K562 (cell line): ENCODE data around the gene EPHB2. TPM values are rescaled to one million over a fixed set of nuclear protein-coding genes. Genes with fewer than 3 reads are reported as not detected.

ENCODE experiments used
- ATAC-seq: fragments of 200-7000 bp; cut with Tn5 transposase; 3 replicates; pipeline ENCODE4 v1.9.1; 2020; ENCODE audit warnings: moderate library complexity
- BruUV-seq: library from RNA; stranded (reverse); fragments of 400-500 nt; replicated peaks from 2 replicates; lab custom pipeline; 2021; lab: Mats Ljungman, UMichigan
- CTCF ChIA-PET: fragments of 300-600 bp; formaldehyde crosslinking; extraction: SDS; loops from one replicate; lab custom pipeline; 2021; ENCODE audit warnings: low intra/inter-chr PET ratio; lab: Yijun Ruan, JAX
- POLR2A ChIA-PET: fragments of 300-600, 350-650 bp; sonication (Branson Sonifier 250); formaldehyde crosslinking; extraction: SDS; loops from one replicate; lab custom pipeline; 2021; ENCODE audit warnings: antibody characterized with exemption, inconsistent platforms; lab: Yijun Ruan, JAX
- DNase-seq, 4 experiments: peaks; one replicate each; pipeline versions ENCODE4 v3.0.0 to v3.0.0-alpha.2; 2011 to 2018; ENCODE audit warnings: low spot score in 3 of 4, mixed read lengths in 3 of 4; ENCODE audit errors: extremely low read depth in 1 of 4
- FAIRE-seq: peaks from 2 replicates; lab custom pipeline; 2011; peaks lifted over from hg19 to GRCh38; lab: Jason Lieb, UNC
- H2AFZ ChIP-seq: 2 replicates; pipeline ENCODE4 v1.6.0; 2011; ENCODE audit warnings: low read depth, low read length, control low read depth, inconsistent platforms
- H3K27ac ChIP-seq: fragments of 200-600 bp; 3 replicates; pipeline ENCODE4 v1.8.0; 2011; ENCODE audit warnings: low read depth, mild to moderate bottlenecking, control low read depth, inconsistent platforms, low read length, moderate library complexity, mixed read lengths; ENCODE audit errors: extremely low read depth
- H3K27me3 ChIP-seq, 2 experiments: fragments of 300-600 bp in 1 of 2; 2 replicates in 1 of 2; 3 replicates in 1 of 2; pipeline versions ENCODE4 v1.6.0 to v1.8.0; 2011; ENCODE audit warnings: inconsistent platforms in 2 of 2, low read length in 2 of 2, mild to moderate bottlenecking in 1 of 2, mixed read lengths in 1 of 2, moderate library complexity in 1 of 2; ENCODE audit not compliant: control insufficient read depth in 2 of 2, insufficient read depth in 2 of 2
- H3K36me3 ChIP-seq: fragments of 300-600 bp; 3 replicates; pipeline ENCODE4 v1.8.0; 2011; ENCODE audit warnings: mild to moderate bottlenecking, low read length, inconsistent platforms; ENCODE audit not compliant: control insufficient read depth, insufficient read depth
- H3K4me1 ChIP-seq, 2 experiments: fragments of 200-600 bp in 1 of 2; replicated peaks in 1 of 2; 2 replicates in 1 of 2; 3 replicates in 1 of 2; pipeline versions ENCODE4 v1.5.1 to v1.8.0; 2011; ENCODE audit warnings: inconsistent platforms in 2 of 2, low read length in 2 of 2, mild to moderate bottlenecking in 1 of 2, mixed read lengths in 1 of 2, moderate library complexity in 1 of 2; ENCODE audit not compliant: control insufficient read depth in 2 of 2, insufficient read depth in 2 of 2
- H3K4me2 ChIP-seq: 2 replicates; pipeline ENCODE4 v1.6.1; 2011; ENCODE audit warnings: low read length, control low read depth, inconsistent platforms, mixed read lengths; ENCODE audit not compliant: insufficient read depth
- H3K4me3 ChIP-seq: fragments of 200-600 bp; sonication (generic), shearing (Covaris generic); 2 replicates; pipeline ENCODE4 v1.5.1; 2016; ENCODE audit warnings: control low read depth, inconsistent platforms
- H3K79me2 ChIP-seq: fragments of 200-600 bp; 3 replicates; pipeline ENCODE4 v1.8.0; 2011; ENCODE audit warnings: low read length, inconsistent platforms; ENCODE audit not compliant: control insufficient read depth, insufficient read depth
- H3K9ac ChIP-seq, 2 experiments: 2 replicates each; pipeline versions ENCODE4 v1.6.0 to v1.6.1; 2011; ENCODE audit warnings: low read depth in 2 of 2, low read length in 2 of 2, control low read depth in 1 of 2, inconsistent platforms in 1 of 2, mild to moderate bottlenecking in 1 of 2, mixed read lengths in 1 of 2; ENCODE audit not compliant: insufficient read depth in 1 of 2
- H3K9me1 ChIP-seq: one replicate; pipeline ENCODE4 v1.6.0; 2011; ENCODE audit warnings: inconsistent platforms, mild to moderate bottlenecking, low read length, moderate library complexity; ENCODE audit not compliant: control insufficient read depth, insufficient read depth
- H3K9me3 ChIP-seq: replicated peaks from 2 replicates; pipeline ENCODE4 v1.5.1; 2011; ENCODE audit warnings: low read depth, low read length, inconsistent platforms; ENCODE audit not compliant: control insufficient read depth, insufficient read depth
- H4K20me1 ChIP-seq: replicated peaks from 2 replicates; pipeline ENCODE4 v1.6.1; 2011; ENCODE audit warnings: low read length, inconsistent platforms, mixed read lengths; ENCODE audit not compliant: control insufficient read depth, insufficient read depth
- EGR1 ChIP-seq: fragments of 450-650 bp; conservative IDR thresholded peaks from 2 replicates; pipeline ENCODE4 v1.6.1; 2017; ENCODE audit warnings: mild to moderate bottlenecking
- MEIS2 ChIP-seq: fragments of 450-650 bp; IDR thresholded peaks from 2 replicates; pipeline ENCODE4 v1.6.1; 2014; ENCODE audit warnings: mild to moderate bottlenecking; ENCODE audit not compliant: partially characterized antibody
- NCOA4 ChIP-seq: fragments of 450-650 bp; IDR thresholded peaks from 2 replicates; pipeline ENCODE4 v1.6.1; 2018; ENCODE audit warnings: mild to moderate bottlenecking; ENCODE audit not compliant: partially characterized antibody
- RCOR1 ChIP-seq, 2 experiments: IDR thresholded peaks; 2 replicates each; pipeline ENCODE4 v1.6.1; 2012; ENCODE audit warnings: low read depth in 2 of 2, low read length in 2 of 2, borderline replicate concordance in 1 of 2, improper control_type of control experiment in 1 of 2
- STAG1 ChIP-seq: sonication (generic); formaldehyde crosslinking; IDR thresholded peaks from 2 replicates; pipeline ENCODE4 v1.5.0; 2020; ENCODE audit warnings: missing genetic modification reagents, borderline replicate concordance
- ZKSCAN8 ChIP-seq: fragments of 200-800 bp; sonication (Bioruptor generic); IDR thresholded peaks from 2 replicates; pipeline ENCODE4 v1.6.1; 2016; ENCODE audit warnings: missing genetic modification characterization, missing compliant biosample characterization
- WGBS: fragments of 100-300 bp; shearing (Covaris generic); methylation state at CpG from one replicate; pipeline ENCODE4 v1.1.6; 2016; ENCODE audit warnings: low coverage, mixed read lengths; ENCODE audit not compliant: insufficient coverage; ENCODE audit errors: missing lambda C conversion rate; 5-methylcytosine and 5-hydroxymethylcytosine counted together
- in situ Hi-C: fragments of 300-500 bp; cut with MboI; formaldehyde crosslinking; loops from 4 replicates; pipeline ENCODE4 v1.15.0; 2018; ENCODE audit warnings: inconsistent platforms, mixed read lengths
- intact Hi-C: fragments of 100-400 bp; cut with micrococcal nuclease; formaldehyde crosslinking; loops from 2 replicates; pipeline ENCODE4 v1.14.2; 2022
- polyA plus RNA-seq, 8 experiments: library from polyadenylated mRNA; depleted of rRNA in 4 of 8; stranded (reverse) in 5 of 8; unstranded in 3 of 8; fragments of >200 nt; fragmentation: Nextera tagmentation in 2 of 8; fragmentation: Illumina TruSeq in 1 of 8; extraction: Ambion mirVana in 2 of 8; extraction: Trizol in 1 of 8; gene quantifications; 2 replicates each; pipeline versions ENCODE4 v1.2.1 to v1.2.3, GENCODE V29; 2011 to 2014; ENCODE audit warnings: inconsistent platforms in 1 of 8, missing spikeins in 1 of 8
- total RNA-seq, 7 experiments: library from RNA; depleted of rRNA in 6 of 7; stranded (reverse); fragments of >200 nt in 6 of 7; fragmentation: Illumina TruSeq in 2 of 7; extraction: Trizol in 2 of 7; gene quantifications; 2 replicates each; pipeline versions ENCODE4 v1.2.1 to v1.2.3, GENCODE V29; 2011 to 2021; ENCODE audit warnings: low replicate concordance in 1 of 7
- TF ChIP-seq, protein P1 (sequence below), 2 experiments: IDR thresholded peaks in 1 of 2; conservative IDR thresholded peaks in 1 of 2; 2 replicates each; pipeline ENCODE4 v1.6.1; 2016; ENCODE audit warnings: low read depth in 2 of 2, mild to moderate bottlenecking in 1 of 2, missing compliant biosample characterization in 1 of 2, missing genetic modification characterization in 1 of 2, moderate library complexity in 1 of 2
- TF ChIP-seq, protein P2 (sequence below): fragments of 450-650 bp; IDR thresholded peaks from 2 replicates; pipeline ENCODE4 v1.6.1; 2016

The EPHB2 gene
- total and polyA plus RNA-seq, 9 of the 15 experiments (the other 6 are each of a cell fraction or from before 2014, with no cell fraction given), result not detected

DNA sequence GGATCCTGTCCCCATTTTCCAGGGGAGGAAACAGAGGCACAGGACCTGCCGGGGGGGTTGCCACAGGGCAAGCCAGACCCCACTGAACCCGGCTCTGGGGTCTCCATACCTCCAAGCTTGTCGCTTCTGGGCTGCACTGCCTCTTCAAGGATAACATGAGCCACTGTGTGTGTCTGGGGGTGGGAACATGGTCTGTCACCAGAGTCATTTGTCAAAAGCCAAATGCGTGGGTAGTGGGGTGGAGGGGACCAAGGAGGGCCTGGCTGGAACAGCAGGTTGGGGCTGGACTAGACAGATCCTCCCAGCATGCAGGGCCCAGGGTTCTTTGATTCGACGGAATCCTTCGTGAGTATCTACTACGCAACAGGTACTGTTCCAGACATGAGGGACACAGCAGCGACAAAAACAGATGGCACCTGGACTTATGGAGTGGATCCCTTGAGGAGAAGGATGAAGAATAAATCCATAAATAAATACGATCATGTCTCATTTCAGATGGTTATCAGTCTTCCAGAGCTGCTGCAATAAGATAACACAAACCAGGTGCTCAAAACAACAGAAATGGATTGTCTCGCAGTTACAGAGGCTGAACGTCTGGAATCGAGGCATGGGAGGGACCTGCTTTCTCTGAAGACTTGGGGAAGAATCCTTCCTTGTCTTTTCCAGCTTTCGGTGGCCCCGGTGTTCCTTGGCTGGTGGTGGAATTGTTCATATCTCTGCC is 28.9 kb upstream of the EPHB2 start:
- no peak for FAIRE-seq
- TF ChIP-seq MEIS2, result peak; percentile 59
- no peak for TF ChIP-seq RCOR1 (IDR thresholded peaks at IDR 0.05; ENCODE audit: borderline replicate concordance in 1 of 2, low read depth in 2 of 2, low read length in 2 of 2)
- no peak for TF ChIP-seq NCOA4
- TF ChIP-seq STAG1 (CRISPR knock-in tag), result no peak
- peak; percentile 81 for TF ChIP-seq EGR1
- TF ChIP-seq, protein P1, sequence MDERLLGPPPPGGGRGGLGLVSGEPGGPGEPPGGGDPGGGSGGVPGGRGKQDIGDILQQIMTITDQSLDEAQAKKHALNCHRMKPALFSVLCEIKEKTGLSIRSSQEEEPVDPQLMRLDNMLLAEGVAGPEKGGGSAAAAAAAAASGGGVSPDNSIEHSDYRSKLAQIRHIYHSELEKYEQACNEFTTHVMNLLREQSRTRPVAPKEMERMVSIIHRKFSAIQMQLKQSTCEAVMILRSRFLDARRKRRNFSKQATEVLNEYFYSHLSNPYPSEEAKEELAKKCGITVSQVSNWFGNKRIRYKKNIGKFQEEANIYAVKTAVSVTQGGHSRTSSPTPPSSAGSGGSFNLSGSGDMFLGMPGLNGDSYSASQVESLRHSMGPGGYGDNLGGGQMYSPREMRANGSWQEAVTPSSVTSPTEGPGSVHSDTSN (CRISPR knock-in tag; IDR thresholded peaks at IDR 0.05; ENCODE audit: low read depth), result no peak
- TF ChIP-seq, protein P1 (tag; conservative IDR thresholded peaks at IDR 0.05; ENCODE audit: low read depth), result peak; percentile 42
- TF ChIP-seq, protein P2, sequence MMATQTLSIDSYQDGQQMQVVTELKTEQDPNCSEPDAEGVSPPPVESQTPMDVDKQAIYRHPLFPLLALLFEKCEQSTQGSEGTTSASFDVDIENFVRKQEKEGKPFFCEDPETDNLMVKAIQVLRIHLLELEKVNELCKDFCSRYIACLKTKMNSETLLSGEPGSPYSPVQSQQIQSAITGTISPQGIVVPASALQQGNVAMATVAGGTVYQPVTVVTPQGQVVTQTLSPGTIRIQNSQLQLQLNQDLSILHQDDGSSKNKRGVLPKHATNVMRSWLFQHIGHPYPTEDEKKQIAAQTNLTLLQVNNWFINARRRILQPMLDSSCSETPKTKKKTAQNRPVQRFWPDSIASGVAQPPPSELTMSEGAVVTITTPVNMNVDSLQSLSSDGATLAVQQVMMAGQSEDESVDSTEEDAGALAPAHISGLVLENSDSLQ, result peak; percentile 41; the same call in 1 of the 2 replicates
- peak; percentile 62; the same call in 1 of the 2 replicates for TF ChIP-seq ZKSCAN8 (CRISPR knock-in tag)
- H3K36me3 ChIP-seq, result no peaks in the 10 kb centered on the region; the same call in 2 of the 3 replicates
- in situ Hi-C loops, result no loop called here
- 6% methylated on average over 15 of the region's 15 CpGs for WGBS
- BruUV-seq, result no TSS peak
- intact Hi-C loops, result no loop called here
- no peak overlapping the region for H2AFZ ChIP-seq
- H3K79me2 ChIP-seq, result no peaks in the 10 kb centered on the region
- peaks cover 0 to 11% of the 10 kb centered on the region in 2 experiments; a peak in 1 of 5 replicates for H3K4me1 ChIP-seq
- ChIA-PET POLR2A (no interaction called here), CTCF (no interaction called here)
- H3K9me1 ChIP-seq, result no peaks in the 10 kb centered on the region
- H3K27me3 ChIP-seq, result peaks cover 17 to 59% of the 10 kb centered on the region in 2 experiments; a peak in 4 of 5 replicates
- H3K4me3 ChIP-seq, result no peak overlapping the region
- H3K9me3 ChIP-seq, result no peaks in the 10 kb centered on the region; the same call in 1 of the 2 replicates
- peaks cover 18% of the 10 kb centered on the region for H4K20me1 ChIP-seq
- H3K4me2 ChIP-seq, result no peak overlapping the region
- peak in 1 of 4 experiments; percentile 12 for DNase-seq
- no peak for ATAC-seq
- no peak overlapping the region for H3K9ac ChIP-seq
- H3K27ac ChIP-seq, result no peak overlapping the region
